ENCODE results near the gene SURF2.
"Not testable (repeated sequence)": the region's sequence is repeated elsewhere in the genome, so short reads cannot be mapped to it uniquely, and the experiment has no call there.

Gene SURF2

GRCh38 chr9:133333566-133333965, 22.8 kb upstream of the SURF2 start:
- Histone ChIP-seq H3K9me3 (no peaks in the 10 kb centered on the region), H3K4me1 (peaks cover 0 to 32% (median 24%) of the 10 kb centered on the region in 4 donors), H3K36me3 (peaks cover 36 to 51% (median 40%) of the 10 kb centered on the region in 3 donors), H3K27ac (no peak overlapping the region), H3K4me3 (no peak overlapping the region), H3K27me3 (no peaks in the 10 kb centered on the region)
- DNase-seq: peak in 1 of 2 donors; percentile 35
- intact Hi-C loops (cut with DNase I; ENCODE audit: low total_unique reads): loop anchor here (10.0 kb wide), 2 partner anchors 151 to 309 kb away; no protein-coding TSS in a partner anchor
- TF ChIP-seq CTCF (IDR thresholded peaks at IDR 0.05): no peak

DNA sequence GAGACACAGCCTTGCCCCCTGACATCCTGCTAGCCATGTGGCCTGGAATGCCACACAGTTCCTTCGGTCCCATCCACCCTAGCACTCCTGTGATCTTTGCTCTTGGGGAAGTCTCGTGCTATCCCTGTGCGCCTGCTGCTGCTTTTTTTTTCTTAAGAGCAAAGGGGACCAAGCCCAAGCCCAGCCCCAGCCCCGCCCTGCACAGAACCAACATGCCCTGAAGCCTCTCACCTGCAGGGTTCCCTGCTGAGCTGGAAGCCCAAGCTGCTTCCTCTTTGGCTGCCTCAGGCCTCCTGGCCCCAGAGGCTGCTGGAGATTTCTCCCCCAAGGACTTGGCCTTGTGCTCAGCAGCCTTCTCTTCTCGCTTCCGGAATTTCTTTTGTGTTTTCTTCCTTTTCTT, 22.2 kb upstream of the SURF2 start:
- intact Hi-C loops (cut with DNase I; ENCODE audit: low total_unique reads): loop anchor here (10.0 kb wide), 2 partner anchors 151 to 309 kb away; no protein-coding TSS in a partner anchor
- Histone ChIP-seq H3K27me3 (no peaks in the 10 kb centered on the region), H3K27ac (no peak overlapping the region), H3K36me3 (peaks cover 36 to 57% (median 40%) of the 10 kb centered on the region in 3 donors), H3K9me3 (no peaks in the 10 kb centered on the region), H3K4me3 (no peak overlapping the region), H3K4me1 (peaks cover 0 to 32% (median 24%) of the 10 kb centered on the region in 4 donors)
- no peak for DNase-seq
- no peak for TF ChIP-seq CTCF (IDR thresholded peaks at IDR 0.05)

DNA sequence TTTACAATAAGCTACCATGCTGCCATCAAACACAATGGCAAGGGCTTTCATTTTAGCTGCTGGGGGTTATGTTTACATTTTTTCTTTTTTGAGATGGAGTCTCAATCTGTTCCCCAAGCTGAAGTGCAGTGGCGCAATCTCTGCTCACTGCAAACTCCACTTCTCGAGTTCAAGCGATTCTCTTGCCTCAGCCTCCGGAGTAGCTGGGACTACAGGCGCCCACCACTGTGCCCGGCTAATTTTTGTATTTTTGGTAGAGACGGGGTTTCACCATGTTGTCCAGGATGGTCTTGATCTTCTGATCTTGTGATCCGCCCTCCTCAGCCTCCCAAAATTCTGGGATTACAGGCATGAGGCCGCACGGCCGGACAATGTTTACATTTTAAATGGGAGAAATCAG, 21.5 kb upstream of the SURF2 start:
- H3K4me1 ChIP-seq: peaks cover 0 to 32% (median 24%) of the 10 kb centered on the region in 4 donors
- peaks cover 40 to 63% (median 43%) of the 10 kb centered on the region in 3 donors for H3K36me3 ChIP-seq
- not testable (repeated sequence) for H3K9me3 ChIP-seq, H3K27ac ChIP-seq, H3K27me3 ChIP-seq
- DNase-seq: peak in 1 of 2 donors; percentile 37
- intact Hi-C loops (cut with DNase I; ENCODE audit: low total_unique reads): loop anchor here (10.0 kb wide), 2 partner anchors 150 to 310 kb away; no protein-coding TSS in a partner anchor
- H3K4me3 ChIP-seq: peak overlapping the region; percentile 87 to 95

GRCh38 chr9:133335924-133336811, 20.2 kb upstream of the SURF2 start, which contains the start of gene SURF6:
Gene SURF6 (minus strand): TSS chr9:133336188. CDS start chr9:133336132, 56 bp downstream.
- H3K36me3 ChIP-seq: peaks cover 39 to 63% (median 50%) of the 10 kb centered on the region in 3 donors
- intact Hi-C loops (cut with DNase I; ENCODE audit: low total_unique reads): loop anchor here (10.0 kb wide), 2 partner anchors 149 to 311 kb away; no protein-coding TSS in a partner anchor
- H3K4me3 ChIP-seq: peak within 1 kb of the TSS; percentile 87 to 95
- peak within 1 kb of the TSS; percentile 71 to 73 for H3K27ac ChIP-seq
- TF ChIP-seq CTCF (IDR thresholded peaks at IDR 0.05): no peak
- H3K4me1 ChIP-seq: peaks cover 0 to 32% (median 24%) of the 10 kb centered on the region in 4 donors
- DNase-seq: peak; percentile 85 to 93
- H3K9me3 ChIP-seq: no peaks in the 10 kb centered on the region
- no peaks in the 10 kb centered on the region for H3K27me3 ChIP-seq

- Histone ChIP-seq H3K27ac (no peak overlapping the region), H3K36me3 (peaks cover 22 to 63% (median 51%) of the 10 kb centered on the region in 3 donors), H3K9me3 (no peaks in the 10 kb centered on the region), H3K27me3 (no peaks in the 10 kb centered on the region), H3K4me1 (peaks cover 0 to 18% (median 16%) of the 10 kb centered on the region in 4 donors), H3K4me3 (no peak overlapping the region)
- intact Hi-C loops (cut with DNase I; ENCODE audit: low total_unique reads): loop anchor here (10.0 kb wide), 2 partner anchors 145 to 315 kb away; no protein-coding TSS in a partner anchor
- no peak for TF ChIP-seq CTCF (IDR thresholded peaks at IDR 0.05)
- no peak for DNase-seq
These were observed 16.7 kb upstream of the SURF2 start for GRCh38 chr9:133339641-133340040.

GRCh38 chr9:133340256-133340655, 16.1 kb upstream of the SURF2 start:
- no peak for TF ChIP-seq CTCF (IDR thresholded peaks at IDR 0.05)
- Histone ChIP-seq H3K27me3 (no peaks in the 10 kb centered on the region), H3K36me3 (peaks cover 28 to 68% (median 58%) of the 10 kb centered on the region in 3 donors), H3K4me1 (peaks cover 0 to 12% (median 10%) of the 10 kb centered on the region in 4 donors), H3K4me3 (no peak overlapping the region), H3K27ac (no peak overlapping the region), H3K9me3 (no peaks in the 10 kb centered on the region)
- DNase-seq: no peak
- intact Hi-C loops (cut with DNase I; ENCODE audit: low total_unique reads): no loop called here

All from tibial artery (tissue), 4 donors.